ENCODE results near the gene MANSC1. TPM values are rescaled to one million over a fixed set of nuclear protein-coding genes. Genes with fewer than 3 reads are reported as not detected.

MANSC1 gene
- total and polyA plus RNA-seq, 12 donors: 4.7 to 13.3 (median 10.3) TPM

GRCh38 chr12:12387501-12387900 lies 37.5 kb upstream of the MANSC1 start:
- Histone ChIP-seq H3K4me3 (no peak overlapping the region), H3K9me3 (no peaks in the 10 kb centered on the region), H3K27me3 (no peaks in the 10 kb centered on the region), H3K4me1 (peaks cover 0 to 20% (median 4%) of the 10 kb centered on the region in 9 donors), H3K27ac (no peak overlapping the region), H3K36me3 (peaks cover 0 to 6% (median 0%) of the 10 kb centered on the region in 9 donors)
- ATAC-seq (no peak), DNase-seq (no peak)
- intact Hi-C loops (cut with DNase I): loop anchor here in 1 of 10 donors (10.0 kb wide), 1 partner anchor 57 kb away; no protein-coding TSS in a partner anchor
- no peak for TF ChIP-seq CTCF (IDR thresholded peaks at IDR 0.05)
- 47 to 57% methylated on average over 3 of the region's 3 CpGs for WGBS, 2 donors

DNA sequence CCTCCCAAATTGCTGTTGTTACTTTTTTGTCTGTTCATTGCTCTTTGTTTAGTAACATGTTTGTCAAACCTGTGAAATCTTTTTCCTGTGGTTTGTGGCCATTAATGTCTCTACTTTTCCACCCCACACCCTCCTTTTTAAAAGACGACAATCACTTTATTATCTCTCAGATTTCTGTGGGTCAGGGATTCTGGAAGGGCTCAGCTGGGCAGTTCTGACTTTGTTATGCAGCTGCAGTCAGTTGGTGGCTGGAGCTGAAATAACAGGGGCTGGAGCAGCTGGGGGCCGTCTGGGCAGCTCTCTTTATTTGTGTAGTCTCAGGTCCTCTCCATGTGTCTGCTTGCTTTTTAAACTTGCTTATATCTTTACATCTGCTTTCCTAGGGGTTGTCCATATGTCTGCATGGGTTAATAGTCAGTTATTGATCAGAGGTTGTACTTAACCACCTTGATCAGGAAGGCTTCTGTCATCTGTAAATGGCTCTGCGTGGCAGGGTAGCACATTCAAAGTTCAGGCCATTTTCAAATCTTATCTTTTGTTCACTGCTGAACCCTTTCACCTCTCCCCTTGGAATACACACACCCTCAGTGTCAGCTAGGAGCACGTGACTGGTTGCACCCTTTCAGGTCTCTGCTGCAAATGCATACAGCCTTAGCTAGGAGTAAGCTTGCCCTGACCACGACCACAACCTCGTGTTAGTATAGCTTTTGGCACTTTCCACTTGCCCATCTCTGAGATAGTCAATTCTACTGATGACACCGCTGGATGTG lies 34.7 kb upstream of the MANSC1 start:
- TF ChIP-seq CTCF (IDR thresholded peaks at IDR 0.05): no peak
- WGBS, 2 donors: 71 to 72% methylated on average over 7 of the region's 7 CpGs
- peaks cover 0 to 11% (median 0%) of the 10 kb centered on the region in 9 donors for H3K36me3 ChIP-seq
- peaks cover 0 to 31% (median 9%) of the 10 kb centered on the region in 9 donors for H3K4me1 ChIP-seq
- H3K27me3 ChIP-seq: no peaks in the 10 kb centered on the region
- no peak overlapping the region for H3K4me3 ChIP-seq
- DNase-seq (no peak), ATAC-seq (peak in 1 of 8 donors; percentile 10)
- no peaks in the 10 kb centered on the region for H3K9me3 ChIP-seq
- H3K27ac ChIP-seq: peak overlapping the region in 1 of 10 donors; percentile 57
- intact Hi-C loops (cut with DNase I): loop anchor here in 1 of 10 donors (5.0 to 10.0 kb wide), 2 partner anchors 60 to 268 kb away; no protein-coding TSS in a partner anchor

DNA sequence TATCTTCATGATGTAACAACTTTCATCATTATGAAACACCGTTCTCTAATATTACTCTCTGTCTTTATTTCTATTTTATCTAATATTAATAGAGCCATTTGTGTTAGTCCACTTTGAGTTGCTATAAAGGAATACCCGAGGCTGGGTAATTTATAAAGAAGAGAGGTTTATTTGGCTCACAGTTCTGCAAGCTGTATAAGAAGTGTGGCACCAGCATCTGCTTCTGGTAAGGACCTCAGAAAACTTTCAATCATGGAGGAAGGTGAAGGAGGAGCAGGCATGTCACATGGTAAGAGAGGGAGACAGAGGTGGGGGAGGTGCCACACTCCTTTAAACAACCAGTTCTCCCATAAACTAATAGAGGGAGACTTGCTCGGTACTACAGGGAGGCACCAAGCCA lies 31.9 kb upstream of the MANSC1 start:
- 95 to 98% methylated on average over 3 of the region's 3 CpGs for WGBS, 2 donors
- DNase-seq: no peak

More for the DNA sequence above, 31.9 kb upstream of the MANSC1 start:
- ATAC-seq: no peak
- Histone ChIP-seq H3K4me1 (peaks cover 0 to 46% (median 9%) of the 10 kb centered on the region in 9 donors), H3K27ac (no peak overlapping the region), H3K36me3 (peaks cover 0 to 11% (median 0%) of the 10 kb centered on the region in 9 donors), H3K4me3 (no peak overlapping the region), H3K9me3 (no peaks in the 10 kb centered on the region), H3K27me3 (no peaks in the 10 kb centered on the region)
- intact Hi-C loops (cut with DNase I): loop anchor here in 1 of 10 donors (5.0 to 10.0 kb wide), 2 partner anchors 63 to 270 kb away; no protein-coding TSS in a partner anchor
- TF ChIP-seq CTCF (IDR thresholded peaks at IDR 0.05): no peak

Data from heart right ventricle (tissue), 16 donors.